GM12875 (cell line): ENCODE results near the gene DNAH11.

Experiments
- H3K4me3 ChIP-seq: one replicate; pipeline ENCODE4 v1.5.1; 2011; ENCODE audit warnings: low read depth, low read length, control low read depth
- CTCF ChIP-seq: IDR thresholded peaks from 2 replicates; pipeline ENCODE4 v1.5.1; 2011; ENCODE audit warnings: low read depth, mild to moderate bottlenecking, control low read depth, inconsistent platforms, low read length, moderate library complexity, borderline replicate concordance; ENCODE audit not compliant: insufficient read depth

Gene DNAH11

GRCh38 chr7:21562385-21562784, 19.5 kb downstream of the DNAH11 start:
- no peak overlapping the region for H3K4me3 ChIP-seq
- TF ChIP-seq CTCF = no peak

GRCh38 chr7:21565614-21566013, 22.8 kb downstream of the DNAH11 start:
- no peak overlapping the region for H3K4me3 ChIP-seq
- TF ChIP-seq CTCF = no peak

GRCh38 chr7:21566094-21566493, 23.3 kb downstream of the DNAH11 start:
- TF ChIP-seq CTCF = no peak
- H3K4me3 ChIP-seq = no peak overlapping the region

- no peak overlapping the region for H3K4me3 ChIP-seq
- TF ChIP-seq CTCF = no peak
These were observed 25.9 kb downstream of the DNAH11 start for GRCh38 chr7:21568762-21569161.

GRCh38 chr7:21572331-21573313, 29.8 kb downstream of the DNAH11 start:
- no peak for TF ChIP-seq CTCF
- H3K4me3 ChIP-seq = no peak overlapping the region

GRCh38 chr7:21579341-21580072, 36.7 kb downstream of the DNAH11 start:
- TF ChIP-seq CTCF = no peak
- no peak overlapping the region for H3K4me3 ChIP-seq
